GM11168 (cell line): ENCODE measurements around the gene OPRM1.
"Not testable (repeated sequence)": the region's sequence is repeated elsewhere in the genome, so short reads cannot be mapped to it uniquely, and the experiment has no call there.

Experiments used
- in situ Hi-C: fragments of 300-500 bp; cut with MboI; formaldehyde crosslinking; loops from one replicate; pipeline ENCODE4 v1.12.0; 2022; ENCODE audit warnings: low sequenced_read_pairs; ENCODE audit not compliant: unreplicated experiment

OPRM1 gene

GRCh38 chr6:154078596-154078995 lies 39.6 kb downstream of the OPRM1 start:
- in situ Hi-C loops = not testable (repeated sequence)

- in situ Hi-C loops = no loop called here
Measured at GRCh38 chr6:154080461-154081189, 41.6 kb downstream of the OPRM1 start.

- in situ Hi-C loops = no loop called here
Measured at GRCh38 chr6:154086510-154086909, 47.5 kb downstream of the OPRM1 start.

- in situ Hi-C loops = no loop called here
Measured at GRCh38 chr6:154092326-154092962, 53.4 kb downstream of the OPRM1 start.

GRCh38 chr6:154093231-154094044 lies 54.4 kb downstream of the OPRM1 start:
- in situ Hi-C loops = no loop called here

- in situ Hi-C loops = no loop called here
Measured at GRCh38 chr6:154095571-154095970, 56.5 kb downstream of the OPRM1 start.

GRCh38 chr6:154096316-154096715 lies 57.3 kb downstream of the OPRM1 start:
- in situ Hi-C loops = no loop called here

- in situ Hi-C loops = no loop called here
Measured at GRCh38 chr6:154096834-154097233, 57.8 kb downstream of the OPRM1 start.

GRCh38 chr6:154099211-154099610 lies 60.2 kb downstream of the OPRM1 start:
- in situ Hi-C loops = no loop called here

- in situ Hi-C loops = no loop called here
Measured at GRCh38 chr6:154106251-154106650, 67.2 kb downstream of the OPRM1 start.

- in situ Hi-C loops = no loop called here
Measured at GRCh38 chr6:154111025-154111424, 72.0 kb downstream of the OPRM1 start.

- in situ Hi-C loops = no loop called here
Measured at GRCh38 chr6:154112181-154112809, 73.3 kb downstream of the OPRM1 start.

GRCh38 chr6:154113392-154113791 lies 74.4 kb downstream of the OPRM1 start:
- in situ Hi-C loops = no loop called here

- in situ Hi-C loops = no loop called here
Measured at GRCh38 chr6:154117485-154117884, 78.4 kb downstream of the OPRM1 start.

GRCh38 chr6:154122195-154122925 lies 83.3 kb downstream of the OPRM1 start:
- in situ Hi-C loops = no loop called here

GRCh38 chr6:154123155-154123956 lies 84.3 kb downstream of the OPRM1 start:
- in situ Hi-C loops = no loop called here

GRCh38 chr6:154125421-154125820 lies 86.4 kb downstream of the OPRM1 start:
- in situ Hi-C loops = no loop called here

- in situ Hi-C loops = no loop called here
Measured at GRCh38 chr6:154127657-154128056, 88.6 kb downstream of the OPRM1 start.

- in situ Hi-C loops = no loop called here
Measured at GRCh38 chr6:154134471-154135147, 95.6 kb downstream of the OPRM1 start.
